ENCODE measurements around the gene HIPK2. TPM values are rescaled to one million over a fixed set of nuclear protein-coding genes. Genes with fewer than 3 reads are reported as not detected.

HIPK2 gene
- total and polyA plus RNA-seq, 10 of the 15 experiments (the other 5 are each of a cell fraction or from before 2014, with no cell fraction given): 1.7 to 39.0 (median 9.4) TPM

GRCh38 chr7:139623518-139623917 lies 154.3 kb downstream of the HIPK2 start:
- BruUV-seq (replicated peaks): no TSS peak
- ChIA-PET POLR2A (no interaction called here), RAD21 (ENCODE audit: unreplicated experiment) (no interaction called here), SMC1A (ENCODE audit: uncharacterized antibody, unreplicated experiment) (interaction anchor here (1.0 to 1.1 kb wide), 2 partner anchors 46 to 379 kb away, joined by 3 read pairs; no protein-coding TSS in a partner anchor), CTCF (interaction anchor here (1.3 to 3.8 kb wide), 3 partner anchors 21 to 379 kb away, joined by 3 to 19 read pairs (median 4); no protein-coding TSS in a partner anchor)
- DNase-seq (ENCODE audit: low read depth, low spot score) (no peak), ATAC-seq (peak; percentile 48; the same call in 2 of the 3 replicates), FAIRE-seq (no peak)
- Histone ChIP-seq H4K20me1 (ENCODE audit: control insufficient read depth, insufficient read depth) (no peaks in the 10 kb centered on the region), H3K79me2 (ENCODE audit: control insufficient read depth, insufficient read depth, low read length) (no peaks in the 10 kb centered on the region), H3K27ac (ENCODE audit: control insufficient read depth, insufficient read depth) (no peak overlapping the region), H3K9ac (ENCODE audit: control insufficient read depth, insufficient read depth, low read length) (no peak overlapping the region), H3K4me2 (ENCODE audit: control insufficient read depth, insufficient read depth) (no peak overlapping the region), H3K27me3 (replicated peaks in 1 of 2; ENCODE audit: control insufficient read depth in 2 of 2, insufficient read depth in 2 of 2, low read length in 1 of 2) (no peaks in the 10 kb centered on the region), H3K4me1 (ENCODE audit: control insufficient read depth, insufficient read depth, low read length) (no peaks in the 10 kb centered on the region), H3K9me3 (replicated peaks; ENCODE audit: control insufficient read depth, insufficient read depth, low read length) (no peaks in the 10 kb centered on the region), H3K4me3 (no peak overlapping the region), H2AFZ (ENCODE audit: control insufficient read depth, low read depth, low read length) (no peak overlapping the region), H3K36me3 (ENCODE audit: control insufficient read depth in 2 of 2, insufficient read depth in 2 of 2, low read length in 1 of 2) (peaks cover 5 to 9% of the 10 kb centered on the region in 2 experiments)
- TF ChIP-seq TBL1XR1 (IDR thresholded peaks at IDR 0.05; ENCODE audit: low read depth, low read length) (no peak), EGR1 (IDR thresholded peaks at IDR 0.05; ENCODE audit: borderline replicate concordance in 1 of 2, low read depth in 2 of 2, low read length in 2 of 2) (peak in 1 of 2 experiments; percentile 29; a peak in 1 of 3 replicates), YY1 (IDR thresholded peaks at IDR 0.05; ENCODE audit: low read depth, low read length) (0 out of 2 replicates have a peak, but pooled peaks have one; percentile 30)
- 80% methylated on average over 4 of the region's 4 CpGs for WGBS (ENCODE audit: insufficient coverage, insufficient replicate concordance, low lambda C conversion rate, missing lambda C conversion rate)
- intact Hi-C loops (cut with micrococcal nuclease; ENCODE audit: unreplicated experiment): no loop called here
- in situ Hi-C loops (cut with MboI): no loop called here

GRCh38 chr7:139620676-139621344 lies 157.0 kb downstream of the HIPK2 start:
- no peaks in the 10 kb centered on the region for H3K27me3 ChIP-seq (replicated peaks in 1 of 2; ENCODE audit: control insufficient read depth in 2 of 2, insufficient read depth in 2 of 2, low read length in 1 of 2)
- 83% methylated on average over 10 of the region's 10 CpGs for WGBS (ENCODE audit: insufficient coverage, insufficient replicate concordance, low lambda C conversion rate, missing lambda C conversion rate)
- no peak overlapping the region for H2AFZ ChIP-seq (ENCODE audit: control insufficient read depth, low read depth, low read length)
- FAIRE-seq (peak; percentile 64), DNase-seq (ENCODE audit: low read depth, low spot score) (no peak), ATAC-seq (peak; percentile 96)
- no peak overlapping the region for H3K4me2 ChIP-seq (ENCODE audit: control insufficient read depth, insufficient read depth)
- SMC1A ChIA-PET (ENCODE audit: uncharacterized antibody, unreplicated experiment): interaction anchor here (1.0 to 1.9 kb wide), 2 partner anchors 16 to 186 kb away, joined by 3 to 6 read pairs; no protein-coding TSS in a partner anchor
- no peak for TF ChIP-seq MTA2 (IDR thresholded peaks at IDR 0.05; ENCODE audit: low read depth)
- TF ChIP-seq SMC3 (IDR thresholded peaks at IDR 0.05; ENCODE audit: borderline replicate concordance, low read length): peak; percentile 26; the same call in 1 of the 2 replicates
- 0 out of 2 replicates have a peak, but pooled peaks have one; percentile 38 for TF ChIP-seq YY1 (IDR thresholded peaks at IDR 0.05; ENCODE audit: low read depth, low read length)
- peak; percentile 54 to 84 (median 83) for TF ChIP-seq CTCF (IDR thresholded peaks at IDR 0.05 in 2 of 3, conservative IDR thresholded peaks at IDR 0.05 in 1 of 3; ENCODE audit: control insufficient read depth in 2 of 3, extremely low read depth in 1 of 3, insufficient read depth in 1 of 3, low read depth in 3 of 3, low read length in 3 of 3)
- TF ChIP-seq RAD21 (IDR thresholded peaks at IDR 0.05; ENCODE audit: insufficient read depth, low read depth, low read length): peak; percentile 67
- RAD21 ChIA-PET (ENCODE audit: unreplicated experiment): interaction anchor here (0.5 to 1.4 kb wide), 4 partner anchors 19 to 516 kb away, joined by 3 to 8 read pairs (median 4); no protein-coding TSS in a partner anchor
- intact Hi-C loops (cut with micrococcal nuclease; ENCODE audit: unreplicated experiment) (no loop called here), in situ Hi-C loops (cut with MboI) (no loop called here)
- H3K36me3 ChIP-seq (ENCODE audit: control insufficient read depth in 2 of 2, insufficient read depth in 2 of 2, low read length in 1 of 2): peaks cover 3 to 5% of the 10 kb centered on the region in 2 experiments; a peak in 3 of 4 replicates
- BruUV-seq (replicated peaks): TSS peak; percentile 9
- H3K9me3 ChIP-seq (replicated peaks; ENCODE audit: control insufficient read depth, insufficient read depth, low read length): no peaks in the 10 kb centered on the region
- H4K20me1 ChIP-seq (ENCODE audit: control insufficient read depth, insufficient read depth): no peaks in the 10 kb centered on the region
- no peak overlapping the region for H3K4me3 ChIP-seq
- no peak overlapping the region for H3K27ac ChIP-seq (ENCODE audit: control insufficient read depth, insufficient read depth)
- no peak overlapping the region for H3K9ac ChIP-seq (ENCODE audit: control insufficient read depth, insufficient read depth, low read length)
- POLR2A ChIA-PET: interaction anchor here (0.6 to 1.5 kb wide), 2 partner anchors 90 to 113 kb away, joined by 3 to 7 read pairs; no protein-coding TSS in a partner anchor
- no peaks in the 10 kb centered on the region for H3K79me2 ChIP-seq (ENCODE audit: control insufficient read depth, insufficient read depth, low read length)
- H3K4me1 ChIP-seq (ENCODE audit: control insufficient read depth, insufficient read depth, low read length): no peaks in the 10 kb centered on the region
- CTCF ChIA-PET: interaction anchor here (0.5 to 3.8 kb wide), 19 partner anchors 11 to 1096 kb away, joined by 3 to 19 read pairs (median 3); no protein-coding TSS in a partner anchor

Measured in GM12878 (cell line).